Measurements from ENCODE around the gene TES. TPM values are rescaled to one million over a fixed set of nuclear protein-coding genes. Genes with fewer than 3 reads are reported as not detected.
A peak's percentile ranks its signal among the peaks of the same experiment; 100 is the strongest.

TES gene
- total RNA-seq, 2 donors from 2014 or later, result 17.1 to 29.8 TPM

- TF ChIP-seq, protein P1, sequence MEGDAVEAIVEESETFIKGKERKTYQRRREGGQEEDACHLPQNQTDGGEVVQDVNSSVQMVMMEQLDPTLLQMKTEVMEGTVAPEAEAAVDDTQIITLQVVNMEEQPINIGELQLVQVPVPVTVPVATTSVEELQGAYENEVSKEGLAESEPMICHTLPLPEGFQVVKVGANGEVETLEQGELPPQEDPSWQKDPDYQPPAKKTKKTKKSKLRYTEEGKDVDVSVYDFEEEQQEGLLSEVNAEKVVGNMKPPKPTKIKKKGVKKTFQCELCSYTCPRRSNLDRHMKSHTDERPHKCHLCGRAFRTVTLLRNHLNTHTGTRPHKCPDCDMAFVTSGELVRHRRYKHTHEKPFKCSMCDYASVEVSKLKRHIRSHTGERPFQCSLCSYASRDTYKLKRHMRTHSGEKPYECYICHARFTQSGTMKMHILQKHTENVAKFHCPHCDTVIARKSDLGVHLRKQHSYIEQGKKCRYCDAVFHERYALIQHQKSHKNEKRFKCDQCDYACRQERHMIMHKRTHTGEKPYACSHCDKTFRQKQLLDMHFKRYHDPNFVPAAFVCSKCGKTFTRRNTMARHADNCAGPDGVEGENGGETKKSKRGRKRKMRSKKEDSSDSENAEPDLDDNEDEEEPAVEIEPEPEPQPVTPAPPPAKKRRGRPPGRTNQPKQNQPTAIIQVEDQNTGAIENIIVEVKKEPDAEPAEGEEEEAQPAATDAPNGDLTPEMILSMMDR (IDR thresholded peaks at IDR 0.05), result no peak
- TF ChIP-seq POLR2A (IDR thresholded peaks at IDR 0.05), result no peak
- no peak for ATAC-seq
- H3K36me3 ChIP-seq (replicated peaks in 1 of 2; ENCODE audit: insufficient read depth in 1 of 2, low read depth in 2 of 2), result no peaks in the 10 kb centered on the region
- H3K4me3 ChIP-seq, result no peak overlapping the region
- H3K4me1 ChIP-seq, result peaks cover 20% of the 10 kb centered on the region
- H3K27me3 ChIP-seq, result no peaks in the 10 kb centered on the region
- no peak for DNase-seq
- intact Hi-C loops (cut with DNase I), result no loop called here
- H3K27ac ChIP-seq, result no peak overlapping the region
- no peaks in the 10 kb centered on the region for H3K9me3 ChIP-seq
These were observed 15.5 kb downstream of the TES start for GRCh38 chr7:116225860-116226259.

DNA sequence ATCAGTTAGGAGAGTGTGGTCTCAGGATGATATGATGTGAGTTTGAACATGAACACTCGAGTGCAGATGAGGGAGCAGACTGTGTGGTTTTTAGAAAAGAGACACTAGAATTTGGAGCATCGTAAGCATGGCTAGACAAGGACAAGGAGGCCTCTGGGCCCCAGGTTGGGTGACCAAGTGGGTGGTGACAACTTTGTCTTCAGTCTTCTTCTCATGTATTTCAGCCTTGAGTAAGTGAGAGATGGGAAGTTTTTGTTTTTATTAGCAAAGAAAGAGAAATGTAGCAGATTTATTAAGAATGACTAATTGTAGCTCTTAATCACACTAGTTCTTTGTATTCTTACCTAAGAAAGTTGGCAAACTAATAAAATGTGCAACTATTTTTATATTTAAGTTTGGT is 16.3 kb downstream of the TES start:
- Histone ChIP-seq H3K4me3 (no peak overlapping the region), H3K27ac (no peak overlapping the region), H3K4me1 (peaks cover 28% of the 10 kb centered on the region), H3K27me3 (no peaks in the 10 kb centered on the region), H3K9me3 (no peaks in the 10 kb centered on the region), H3K36me3 (replicated peaks in 1 of 2; ENCODE audit: insufficient read depth in 1 of 2, low read depth in 2 of 2) (no peaks in the 10 kb centered on the region)
- no peak for TF ChIP-seq POLR2A (IDR thresholded peaks at IDR 0.05)
- TF ChIP-seq, protein P1 (IDR thresholded peaks at IDR 0.05), result no peak
- ATAC-seq (no peak), DNase-seq (no peak)
- intact Hi-C loops (cut with DNase I), result no loop called here
- WGBS, 2 donors, result 97% methylated on average over 2 of the region's 2 CpGs

DNA sequence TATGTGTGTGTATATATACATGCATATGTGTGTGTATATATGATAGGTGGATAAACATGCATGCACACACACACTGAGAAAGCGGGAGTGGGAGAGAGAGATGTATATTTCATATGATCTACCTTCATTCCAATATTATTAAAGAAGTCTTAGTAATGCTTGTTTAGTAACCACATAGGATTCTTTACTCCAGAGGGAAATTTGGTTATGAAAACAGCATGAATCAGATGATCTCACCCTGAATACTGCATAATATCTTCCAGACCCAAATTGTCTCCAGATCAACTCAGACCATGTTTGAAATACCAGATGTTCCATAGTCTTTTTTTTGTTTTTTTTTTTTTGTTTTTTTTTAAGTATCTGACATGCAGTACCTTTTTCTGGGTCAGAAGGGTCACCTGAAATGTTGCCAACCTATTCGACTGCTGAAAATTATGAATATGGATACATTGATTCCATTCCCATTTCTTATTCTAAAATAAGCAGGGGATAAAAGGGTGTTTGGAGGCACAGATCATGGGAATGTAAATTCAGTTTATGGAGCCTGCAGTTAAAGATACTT is 17.4 kb downstream of the TES start:
- WGBS, 2 donors, result 60 to 66% methylated on average over 2 of the region's 2 CpGs
- no peaks in the 10 kb centered on the region for H3K9me3 ChIP-seq
- H3K27me3 ChIP-seq, result no peaks in the 10 kb centered on the region
- peaks cover 39% of the 10 kb centered on the region for H3K4me1 ChIP-seq
- DNase-seq (no peak), ATAC-seq (no peak)
- H3K27ac ChIP-seq, result no peak overlapping the region
- H3K4me3 ChIP-seq, result no peak overlapping the region
- intact Hi-C loops (cut with DNase I), result no loop called here
- no peaks in the 10 kb centered on the region for H3K36me3 ChIP-seq (replicated peaks in 1 of 2; ENCODE audit: insufficient read depth in 1 of 2, low read depth in 2 of 2)
- no peak for TF ChIP-seq POLR2A (IDR thresholded peaks at IDR 0.05)
- TF ChIP-seq, protein P1 (IDR thresholded peaks at IDR 0.05), result no peak

DNA sequence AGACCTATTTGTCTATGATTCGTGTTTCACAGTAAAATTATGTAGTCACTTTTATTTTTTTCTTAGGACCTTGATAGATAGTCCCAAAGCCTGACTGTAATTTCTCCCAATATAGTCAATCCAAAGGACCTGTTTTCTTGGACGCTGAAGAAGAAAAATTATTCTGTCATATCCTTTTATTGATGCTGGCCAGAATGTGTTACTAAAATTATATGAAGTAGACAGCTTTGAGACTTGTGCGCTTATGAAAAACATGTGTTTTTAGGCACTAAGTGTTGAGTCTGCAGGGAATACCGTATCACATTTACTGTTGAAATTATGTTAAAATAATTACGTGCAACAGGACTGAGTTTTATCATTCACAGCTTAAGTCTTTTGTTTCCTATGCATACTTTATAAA is 17.9 kb downstream of the TES start:
- H3K36me3 ChIP-seq (replicated peaks in 1 of 2; ENCODE audit: insufficient read depth in 1 of 2, low read depth in 2 of 2), result no peaks in the 10 kb centered on the region
- DNase-seq, result no peak
- TF ChIP-seq, protein P1 (IDR thresholded peaks at IDR 0.05), result no peak
- TF ChIP-seq POLR2A (IDR thresholded peaks at IDR 0.05), result no peak
- 81% methylated on average over 5 of the region's 5 CpGs for WGBS, 2 donors
- intact Hi-C loops (cut with DNase I), result no loop called here
- H3K27ac ChIP-seq, result no peak overlapping the region
- no peaks in the 10 kb centered on the region for H3K9me3 ChIP-seq
- H3K27me3 ChIP-seq, result no peaks in the 10 kb centered on the region
- no peak overlapping the region for H3K4me3 ChIP-seq
- ATAC-seq, result no peak
- peaks cover 43% of the 10 kb centered on the region for H3K4me1 ChIP-seq

GRCh38 chr7:116229366-116229765 is 19.0 kb downstream of the TES start:
- Histone ChIP-seq H3K4me1 (peaks cover 44% of the 10 kb centered on the region), H3K4me3 (no peak overlapping the region), H3K36me3 (replicated peaks in 1 of 2; ENCODE audit: insufficient read depth in 1 of 2, low read depth in 2 of 2) (no peaks in the 10 kb centered on the region), H3K9me3 (no peaks in the 10 kb centered on the region), H3K27ac (peak overlapping the region in 3 of 4 donors; percentile 16 to 53 (median 47)), H3K27me3 (no peaks in the 10 kb centered on the region)
- no peak for TF ChIP-seq POLR2A (IDR thresholded peaks at IDR 0.05)
- TF ChIP-seq, protein P1 (IDR thresholded peaks at IDR 0.05), result no peak
- no peak for DNase-seq
- ATAC-seq, result no peak
- intact Hi-C loops (cut with DNase I), result no loop called here

Measured in body of pancreas (tissue), 4 donors.